NCI-H146 treated with DMSO at 0.1 percent for 48 hours (cell line): ENCODE results near the gene CCSER2.
A peak's percentile ranks its signal among the peaks of the same experiment; 100 is the strongest.
"Not testable (repeated sequence)": the region's sequence is repeated elsewhere in the genome, so short reads cannot be mapped to it uniquely, and the experiment has no call there.

Experiments used
- DNase-seq: peaks from one replicate; lab custom pipeline; 2025; ENCODE audit not compliant: unreplicated experiment; lab: John Stamatoyannopoulos, UW

Gene CCSER2

GRCh38 chr10:84343831-84344230 lies 15.4 kb downstream of the CCSER2 start:
- no peak for DNase-seq

- no peak for DNase-seq
These were observed 16.1 kb downstream of the CCSER2 start for GRCh38 chr10:84344526-84344925.

DNA sequence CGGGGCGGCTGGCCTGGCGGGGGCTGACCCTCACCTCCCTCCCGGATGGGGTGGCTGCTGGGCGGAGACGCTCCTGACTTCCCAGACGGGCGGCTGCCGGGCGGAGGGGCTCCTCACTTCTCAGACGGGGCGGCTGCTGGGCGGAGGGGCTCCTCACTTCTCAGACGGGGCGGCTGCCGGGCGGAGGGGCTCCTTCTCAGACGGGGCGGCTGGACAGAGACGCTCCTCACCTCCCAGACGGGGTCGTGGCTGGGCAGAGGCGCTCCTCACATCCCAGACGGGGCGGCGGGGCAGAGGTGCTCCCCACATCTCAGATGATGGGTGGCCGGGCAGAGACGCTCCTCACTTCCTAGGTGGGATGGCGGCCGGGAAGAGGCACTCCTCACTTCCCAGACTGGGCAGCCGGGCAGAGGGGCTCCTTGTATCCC lies 19.2 kb downstream of the CCSER2 start:
- not testable (repeated sequence) for DNase-seq

GRCh38 chr10:84348447-84348846 lies 20.1 kb downstream of the CCSER2 start:
- DNase-seq: no peak

DNA sequence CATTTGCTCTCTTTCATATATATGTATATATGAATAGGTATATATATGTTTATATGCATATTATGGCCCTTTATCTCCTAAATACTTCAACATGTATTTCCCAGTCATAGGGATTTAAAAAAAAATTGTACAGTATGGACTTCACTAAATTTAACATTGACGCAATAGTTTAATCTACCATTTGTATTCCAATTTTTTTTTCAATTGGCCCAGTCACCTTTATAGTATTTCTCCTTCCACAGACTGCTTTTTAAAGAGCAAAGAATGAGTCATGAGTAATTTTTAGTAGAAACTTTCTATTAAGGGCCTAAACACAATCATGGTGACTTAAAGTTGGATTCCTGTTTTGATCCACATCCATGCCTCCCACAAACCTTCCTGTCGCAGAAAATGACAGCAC lies 20.5 kb downstream of the CCSER2 start:
- DNase-seq: no peak

- peak; percentile 28 for DNase-seq
These were observed 24.0 kb downstream of the CCSER2 start for GRCh38 chr10:84352251-84352842.

- peak; percentile 23 for DNase-seq
These were observed 24.8 kb downstream of the CCSER2 start for GRCh38 chr10:84353052-84353803.

DNA sequence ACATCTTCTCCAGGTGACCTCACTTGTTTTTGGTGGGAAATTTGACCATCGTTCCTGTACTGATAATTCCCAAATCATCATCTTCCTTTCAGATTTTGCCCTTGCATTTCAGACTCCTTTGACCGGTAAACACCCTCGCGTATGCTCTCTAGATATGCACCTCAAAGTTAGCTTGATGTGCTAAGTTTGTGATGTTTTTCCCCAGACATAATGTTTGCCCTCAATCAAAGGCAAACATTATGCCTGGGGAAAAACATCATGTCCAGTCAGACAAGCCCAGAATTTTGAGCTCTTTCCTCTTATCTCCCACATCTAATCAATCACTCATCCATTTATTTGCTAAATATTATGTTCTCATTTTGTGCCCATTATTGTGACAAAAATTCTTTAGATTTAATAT lies 26.2 kb downstream of the CCSER2 start:
- no peak for DNase-seq

GRCh38 chr10:84355106-84355505 lies 26.7 kb downstream of the CCSER2 start:
- DNase-seq: no peak

- no peak for DNase-seq
These were observed 28.5 kb downstream of the CCSER2 start for GRCh38 chr10:84356928-84357327.

- no peak for DNase-seq
These were observed 30.4 kb downstream of the CCSER2 start for GRCh38 chr10:84358743-84359142.

- no peak for DNase-seq
These were observed 32.4 kb downstream of the CCSER2 start for GRCh38 chr10:84360637-84361365.

DNA sequence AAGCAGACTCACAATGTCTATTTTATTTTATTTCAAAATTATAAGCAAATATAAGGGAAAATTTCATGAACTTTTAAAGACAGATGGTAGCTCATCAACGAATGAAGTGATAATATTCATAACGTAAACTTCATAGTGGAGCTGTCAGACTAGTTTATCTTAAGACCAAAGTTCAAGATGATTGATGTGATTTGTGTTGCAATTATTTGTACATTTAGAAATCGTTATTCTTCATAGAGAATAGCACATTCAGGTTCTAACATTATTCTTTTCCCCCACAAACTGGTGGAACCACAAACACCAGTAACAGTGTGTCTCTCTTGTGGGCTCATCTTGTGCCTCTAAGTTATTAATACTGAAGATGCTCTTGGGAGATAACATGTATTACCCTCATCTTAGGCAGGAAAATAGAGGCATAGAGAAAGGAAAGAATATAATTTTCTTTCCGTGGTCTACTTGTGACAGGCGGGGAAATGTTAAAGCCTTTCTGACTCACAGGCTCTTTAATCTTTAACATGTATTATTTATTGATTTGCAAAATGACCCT lies 37.0 kb downstream of the CCSER2 start:
- no peak for DNase-seq

DNA sequence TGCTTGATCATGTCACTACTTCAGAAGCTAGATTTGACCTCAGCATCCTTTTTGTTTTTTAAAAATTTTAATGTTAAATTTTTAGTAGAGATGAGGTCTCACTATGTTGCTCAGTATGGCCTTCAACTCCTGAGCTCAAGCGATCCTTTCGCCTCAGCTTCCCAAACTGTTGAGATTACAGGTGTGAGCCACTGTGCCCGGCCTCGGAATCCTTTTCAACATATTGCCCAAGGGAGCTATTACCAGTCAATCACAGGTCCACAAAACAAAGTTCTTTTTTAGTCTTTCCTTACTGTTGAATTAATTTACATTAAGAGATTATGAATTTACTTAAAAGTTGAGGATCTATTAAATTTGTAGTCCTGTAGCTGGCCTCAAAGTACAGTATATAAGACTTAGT lies 37.7 kb downstream of the CCSER2 start:
- DNase-seq: no peak

GRCh38 chr10:84367256-84367655 lies 38.9 kb downstream of the CCSER2 start:
- DNase-seq: no peak

DNA sequence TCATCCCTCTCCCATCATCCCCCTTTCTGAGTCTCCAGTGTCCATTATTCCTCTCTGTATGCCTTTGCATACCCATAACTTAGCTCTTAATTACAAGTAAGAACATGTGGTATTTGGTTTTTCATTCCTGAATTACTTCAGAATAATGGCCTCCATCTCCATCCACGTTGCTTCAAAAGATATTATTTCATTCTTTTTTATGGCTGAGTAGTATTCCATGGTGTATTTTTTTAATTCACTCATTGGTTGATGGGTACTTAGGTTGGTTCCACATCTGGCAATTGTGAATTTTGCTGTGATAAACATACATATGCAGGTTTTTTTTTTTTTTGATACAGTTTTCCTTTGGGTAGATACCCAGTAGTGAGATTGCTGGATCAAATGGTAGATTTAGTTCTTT lies 40.4 kb downstream of the CCSER2 start:
- no peak for DNase-seq

- DNase-seq: no peak
These were observed 41.9 kb downstream of the CCSER2 start for GRCh38 chr10:84370283-84370682.

- no peak for DNase-seq
These were observed 43.6 kb downstream of the CCSER2 start for GRCh38 chr10:84371944-84372343.

DNA sequence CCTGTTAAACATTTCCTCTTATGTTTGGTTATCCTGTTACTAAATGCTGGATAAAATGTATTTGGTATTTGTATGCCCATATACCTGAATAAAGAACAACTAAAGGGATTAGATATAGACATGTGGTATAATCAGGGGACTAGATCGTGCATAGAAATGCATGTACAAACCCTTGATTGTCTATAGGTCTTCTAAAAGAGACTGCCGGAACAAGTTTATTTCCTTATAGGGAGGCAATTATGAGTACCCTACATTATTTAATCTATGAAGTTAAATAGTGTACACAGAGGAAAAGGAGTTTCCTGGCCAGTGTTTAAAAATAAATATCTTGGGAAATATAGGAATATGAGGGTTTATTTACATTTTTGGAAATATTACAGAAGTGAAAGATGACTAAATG lies 44.6 kb downstream of the CCSER2 start:
- DNase-seq: no peak

DNA sequence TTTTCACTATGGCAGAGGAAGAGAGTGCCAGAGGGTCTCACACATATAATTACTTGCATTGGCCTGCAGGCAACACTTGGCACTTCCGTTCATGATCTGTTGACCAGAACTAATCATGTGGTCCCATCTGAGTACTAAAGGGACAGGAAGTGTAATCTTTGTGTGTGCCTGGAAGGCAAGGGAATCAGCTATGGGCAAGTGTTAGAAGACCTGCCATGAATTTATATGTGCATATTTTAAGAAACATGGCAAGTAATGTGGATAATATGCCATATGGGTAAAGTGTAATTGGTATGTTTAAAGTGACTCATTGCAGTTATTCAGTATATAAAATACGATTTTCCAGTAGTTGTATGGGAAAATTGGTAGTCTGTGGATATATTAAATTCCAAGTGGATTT lies 46.1 kb downstream of the CCSER2 start:
- no peak for DNase-seq

- DNase-seq: peak; percentile 48
These were observed 46.6 kb downstream of the CCSER2 start for GRCh38 chr10:84375011-84375410.

DNA sequence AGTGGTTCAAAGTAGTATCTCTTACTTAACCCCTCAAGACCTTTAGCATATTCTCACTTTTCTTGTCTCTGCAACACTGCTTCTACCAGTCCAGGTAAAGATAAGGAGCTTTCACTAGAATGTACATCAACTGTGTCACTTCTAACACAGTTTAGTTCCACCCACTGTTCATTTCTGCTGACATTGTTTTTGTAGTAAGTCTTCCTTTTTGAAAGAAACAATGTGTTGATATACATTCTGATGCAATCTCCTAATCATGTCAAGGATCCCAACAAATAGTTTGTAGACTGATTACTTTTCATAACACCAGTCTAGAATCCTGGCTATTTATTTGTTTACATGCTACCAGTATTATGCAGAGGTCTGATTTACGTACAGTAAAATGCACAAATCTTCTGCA lies 47.5 kb downstream of the CCSER2 start:
- no peak for DNase-seq
